Measurements from ENCODE around the gene EIF5A. TPM values are rescaled to one million over a fixed set of nuclear protein-coding genes. Genes with fewer than 3 reads are reported as not detected.

EIF5A gene
- polyA plus RNA-seq, 3 donors: 465 to 511 (median 485) TPM

- Histone ChIP-seq H3K79me2 (ENCODE audit: insufficient read depth, low read length) (peaks cover 18% of the 10 kb centered on the region), H3K4me3 (replicated peaks in 1 of 3; ENCODE audit: low read depth in 2 of 3, low read length in 3 of 3) (no peak overlapping the region), H3K4me1 (ENCODE audit: control insufficient read depth in 1 of 2, insufficient read depth in 2 of 2, low read length in 2 of 2) (peaks cover 11 to 16% of the 10 kb centered on the region in 2 donors), H3K4me2 (replicated peaks; ENCODE audit: extremely low read depth, low read length, poor library complexity, severe bottlenecking) (no peak overlapping the region), H3K9ac (ENCODE audit: insufficient read depth, low read length, poor library complexity, severe bottlenecking) (no peak overlapping the region), H3K9me3 (replicated peaks in 1 of 2; ENCODE audit: control insufficient read depth in 1 of 2, insufficient read depth in 1 of 2, low read length in 2 of 2) (no peaks in the 10 kb centered on the region), H2AFZ (ENCODE audit: insufficient read depth, low read depth, low read length, poor library complexity, severe bottlenecking) (no peak overlapping the region), H3K27ac (ENCODE audit: low read depth in 1 of 2, low read length in 2 of 2) (no peak overlapping the region), H3K27me3 (ENCODE audit: control insufficient read depth in 2 of 2, insufficient read depth in 2 of 2, low read length in 2 of 2) (no peaks in the 10 kb centered on the region), H4K20me1 (ENCODE audit: insufficient read depth, low read length) (peaks cover 14% of the 10 kb centered on the region), H3K36me3 (replicated peaks in 1 of 2; ENCODE audit: control insufficient read depth in 1 of 2, insufficient read depth in 2 of 2, low read length in 2 of 2) (no peaks in the 10 kb centered on the region)
- TF ChIP-seq CTCF (IDR thresholded peaks at IDR 0.05): no peak
- H3K4me3 Mint-ChIP-seq: no peak overlapping the region
- H3K36me3 Mint-ChIP-seq: peaks cover 1% of the 10 kb centered on the region in 2 donors
- peaks cover 0 to 3% (median 0%) of the 10 kb centered on the region in 7 donors for H3K9me3 Mint-ChIP-seq
- H3K27ac Mint-ChIP-seq: no peak overlapping the region
- 100% methylated on average over 1 of the region's 7 CpGs for WGBS (ENCODE audit: insufficient coverage)
- no peak for DNase-seq
- H3K4me1 Mint-ChIP-seq: peaks cover 7% of the 10 kb centered on the region
- intact Hi-C loops (cut with micrococcal nuclease): loop anchor here in 1 of 2 donors (10.0 kb wide), 1 partner anchor 381 kb away; the partner anchor contains the start of genes TP53 and WRAP53
- peaks cover 0 to 16% (median 8%) of the 10 kb centered on the region in 3 donors for H3K27me3 Mint-ChIP-seq (ENCODE audit: low read depth in 3 of 3)
Measured at GRCh38 chr17:7304179-7304578, 3.2 kb upstream of the EIF5A start.

GRCh38 chr17:7307686-7308624 lies 527 bp downstream of the EIF5A start:
- H3K36me3 ChIP-seq (replicated peaks in 1 of 2; ENCODE audit: control insufficient read depth in 1 of 2, insufficient read depth in 2 of 2, low read length in 2 of 2): peaks cover 36% of the 10 kb centered on the region in 2 donors
- H3K4me3 ChIP-seq (replicated peaks in 1 of 3; ENCODE audit: low read depth in 2 of 3, low read length in 3 of 3): peak overlapping the region; percentile 66 to 97 (median 72)
- Mint-ChIP-seq H3K9me3 (no peaks in the 10 kb centered on the region), H3K27ac (peak overlapping the region; percentile 96 to 100 (median 99)), H3K36me3 (peaks cover 35 to 39% of the 10 kb centered on the region in 2 donors), H3K27me3 (ENCODE audit: low read depth in 3 of 3) (peaks cover 0 to 4% (median 2%) of the 10 kb centered on the region in 3 donors), H3K4me3 (peak overlapping the region; percentile 85 to 93), H3K4me1 (peaks cover 28% of the 10 kb centered on the region)
- H4K20me1 ChIP-seq (ENCODE audit: insufficient read depth, low read length): peaks cover 49% of the 10 kb centered on the region
- under 1% methylated on average over 90 of the region's 104 CpGs for WGBS (ENCODE audit: insufficient coverage)
- TF ChIP-seq CTCF (IDR thresholded peaks at IDR 0.05): peak; percentile 17
- no peak overlapping the region for H2AFZ ChIP-seq (ENCODE audit: insufficient read depth, low read depth, low read length, poor library complexity, severe bottlenecking)
- peak overlapping the region; percentile 87 for H3K4me2 ChIP-seq (replicated peaks; ENCODE audit: extremely low read depth, low read length, poor library complexity, severe bottlenecking)
- H3K4me1 ChIP-seq (ENCODE audit: control insufficient read depth in 1 of 2, insufficient read depth in 2 of 2, low read length in 2 of 2): peaks cover 24 to 26% of the 10 kb centered on the region in 2 donors
- peak overlapping the region; percentile 93 for H3K9ac ChIP-seq (ENCODE audit: insufficient read depth, low read length, poor library complexity, severe bottlenecking)
- no peaks in the 10 kb centered on the region for H3K27me3 ChIP-seq (ENCODE audit: control insufficient read depth in 2 of 2, insufficient read depth in 2 of 2, low read length in 2 of 2)
- peak overlapping the region; percentile 95 to 96 for H3K27ac ChIP-seq (ENCODE audit: low read depth in 1 of 2, low read length in 2 of 2)
- peak; percentile 17 to 57 (median 47) for DNase-seq
- no peaks in the 10 kb centered on the region for H3K9me3 ChIP-seq (replicated peaks in 1 of 2; ENCODE audit: control insufficient read depth in 1 of 2, insufficient read depth in 1 of 2, low read length in 2 of 2)
- intact Hi-C loops (cut with micrococcal nuclease): loop anchor here (2.0 to 10.0 kb wide), 6 partner anchors 21 to 377 kb away; partner anchors contain the start of genes ELP5 (in 2 of the 2), PHF23 (in 2 of the 2), CTDNEP1 (in 1 of the 2) and MPDU1 (in 1 of the 2)
- H3K79me2 ChIP-seq (ENCODE audit: insufficient read depth, low read length): peaks cover 51% of the 10 kb centered on the region

Data from CD14-positive monocyte (primary cell).